G401.6 (cell line): ENCODE results near the gene P2RY2.
"Not testable (repeated sequence)": the region's sequence is repeated elsewhere in the genome, so short reads cannot be mapped to it uniquely, and the experiment has no call there.

Source experiments
- FAIRE-seq: peaks from 2 replicates; lab custom pipeline; 2012; peaks lifted over from hg19 to GRCh38; lab: Jason Lieb, UNC

Gene P2RY2

GRCh38 chr11:73188301-73188700 lies 29.8 kb upstream of the P2RY2 start:
- no peak for FAIRE-seq

GRCh38 chr11:73189315-73189714 lies 28.8 kb upstream of the P2RY2 start:
- FAIRE-seq, result no peak

- no peak for FAIRE-seq
Measured at GRCh38 chr11:73189723-73190556, 28.1 kb upstream of the P2RY2 start.

DNA sequence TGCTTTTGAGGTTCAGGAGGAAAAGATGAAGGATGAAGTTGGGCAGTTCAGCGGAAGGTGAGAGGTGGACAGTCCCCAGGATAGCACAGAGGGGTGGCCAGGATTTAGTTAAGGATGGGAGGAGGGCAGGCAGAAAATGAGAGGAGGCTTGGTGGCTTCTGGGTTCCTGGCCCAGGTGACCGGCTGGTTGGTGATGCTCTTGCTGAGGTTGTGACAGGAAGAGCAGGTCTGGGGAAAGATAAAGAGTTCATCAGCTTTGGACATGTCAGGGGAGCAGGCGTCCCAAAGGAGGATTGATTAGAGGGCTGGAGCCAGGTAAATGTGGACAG lies 27.6 kb upstream of the P2RY2 start:
- FAIRE-seq, result no peak

DNA sequence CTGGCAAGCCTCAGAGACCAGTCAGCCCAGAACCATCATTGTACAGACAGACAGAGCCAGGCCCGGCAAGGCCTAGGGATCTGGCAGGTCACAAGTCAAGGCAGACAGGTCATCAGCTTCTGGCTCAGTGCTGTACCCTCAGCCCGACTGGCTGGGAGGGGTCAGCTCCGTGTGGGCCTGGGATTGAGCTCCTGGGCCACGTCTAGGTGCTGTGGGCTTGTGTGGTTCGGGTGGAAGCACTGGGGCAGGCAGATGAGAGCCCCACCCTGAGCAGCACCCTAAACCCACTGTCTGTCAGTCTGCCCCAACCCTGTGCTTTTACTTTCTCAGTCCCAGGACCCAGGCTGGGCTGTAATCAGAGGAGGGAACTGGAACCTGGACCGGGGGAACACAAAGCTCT lies 26.9 kb upstream of the P2RY2 start:
- no peak for FAIRE-seq

DNA sequence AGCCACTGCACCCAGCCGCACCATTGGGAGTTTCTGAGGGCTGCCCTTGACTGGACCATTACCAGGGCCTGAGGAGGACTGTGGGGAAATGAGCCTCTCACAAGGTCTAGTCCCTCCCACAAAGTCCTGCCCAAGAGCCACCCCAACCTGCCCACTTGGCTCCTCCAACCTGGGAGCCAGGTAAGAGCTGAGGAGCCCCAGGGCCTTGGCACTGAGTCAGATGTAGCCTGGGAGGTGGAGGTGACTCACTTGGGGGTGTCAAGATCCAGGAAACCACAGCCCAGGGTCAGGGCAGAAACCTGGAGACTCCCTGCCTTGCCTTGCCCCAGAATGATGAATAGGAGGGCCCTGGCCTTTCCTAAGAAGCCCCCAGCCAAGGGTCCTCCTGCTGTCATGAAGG lies 25.8 kb upstream of the P2RY2 start:
- no peak for FAIRE-seq

DNA sequence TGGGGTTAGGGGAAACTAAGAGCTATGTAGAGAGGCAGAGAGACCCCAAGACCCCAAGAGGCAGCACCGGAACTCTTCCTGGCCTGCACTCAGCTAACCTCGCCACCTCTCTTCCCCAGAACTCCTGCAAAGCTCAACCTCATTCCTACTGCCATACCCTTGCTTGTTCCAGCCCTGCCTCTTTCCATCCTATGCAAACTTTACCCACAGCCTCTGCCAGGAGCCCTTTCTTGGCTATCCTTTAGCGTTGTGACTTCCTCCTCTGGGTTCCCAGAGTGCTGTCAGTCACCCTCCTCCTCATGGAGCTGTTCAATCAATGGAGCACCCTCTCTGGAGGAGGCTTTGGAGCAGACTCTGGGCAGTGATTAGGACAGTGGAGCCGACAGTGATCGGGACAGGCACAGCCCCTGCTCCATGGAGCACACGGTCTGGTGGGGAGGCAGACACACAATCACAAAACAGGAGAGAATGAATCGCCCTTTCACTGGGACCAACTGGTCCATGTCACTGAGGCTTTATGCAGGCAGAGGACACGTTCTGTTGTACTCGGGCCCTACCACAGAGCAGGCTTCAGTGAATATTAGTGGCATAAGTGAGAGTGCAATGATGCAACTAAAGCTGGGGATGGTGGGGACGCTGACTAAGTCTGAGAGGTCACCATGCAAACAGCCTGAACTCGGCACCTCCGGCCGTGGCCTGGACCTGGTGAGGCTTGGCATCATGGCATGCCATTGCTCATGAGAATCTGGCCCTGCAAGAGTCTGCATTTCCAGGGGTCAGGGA lies 24.6 kb upstream of the P2RY2 start:
- FAIRE-seq, result no peak

GRCh38 chr11:73194034-73194507 lies 24.0 kb upstream of the P2RY2 start:
- no peak for FAIRE-seq

DNA sequence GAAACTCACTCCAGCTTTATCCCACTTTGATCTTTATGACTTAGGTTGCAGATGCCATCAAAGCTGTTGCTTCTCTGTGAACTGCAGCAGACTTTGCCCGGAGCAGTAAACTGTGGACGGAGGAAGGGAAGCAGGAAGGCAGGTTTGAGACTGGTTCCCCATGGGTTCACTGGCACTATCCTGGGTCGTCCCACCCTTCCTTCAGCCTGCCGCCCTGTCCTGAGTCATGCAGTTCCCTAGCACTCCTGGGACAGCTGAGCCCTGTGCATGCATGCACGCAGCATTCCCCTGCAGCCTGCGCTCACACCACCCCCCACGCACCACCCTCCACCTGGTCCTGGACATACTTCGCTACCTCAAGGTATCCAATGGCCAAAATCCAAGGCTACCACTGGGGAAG lies 23.5 kb upstream of the P2RY2 start:
- no peak for FAIRE-seq

- no peak for FAIRE-seq
Measured at GRCh38 chr11:73195191-73196007, 22.7 kb upstream of the P2RY2 start.

DNA sequence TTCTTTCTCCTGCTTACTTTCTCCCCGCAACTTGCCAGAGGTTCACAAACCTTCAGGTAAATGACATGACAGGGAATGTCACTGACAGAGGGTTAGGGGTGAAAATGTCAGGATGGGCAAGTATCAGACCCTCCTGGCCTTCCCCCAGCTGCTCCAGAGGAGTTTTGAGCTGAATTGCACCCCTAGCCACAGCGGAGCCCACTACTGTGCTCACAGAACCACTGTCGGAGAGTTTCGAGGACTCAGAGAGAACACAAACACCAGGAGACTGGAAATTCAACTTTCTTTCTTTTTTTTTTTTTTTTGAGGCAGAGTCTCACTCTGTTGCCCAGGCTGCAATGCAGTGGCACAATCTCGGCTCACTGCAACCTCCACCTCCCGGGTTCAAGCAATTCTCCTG lies 21.5 kb upstream of the P2RY2 start:
- no peak for FAIRE-seq

DNA sequence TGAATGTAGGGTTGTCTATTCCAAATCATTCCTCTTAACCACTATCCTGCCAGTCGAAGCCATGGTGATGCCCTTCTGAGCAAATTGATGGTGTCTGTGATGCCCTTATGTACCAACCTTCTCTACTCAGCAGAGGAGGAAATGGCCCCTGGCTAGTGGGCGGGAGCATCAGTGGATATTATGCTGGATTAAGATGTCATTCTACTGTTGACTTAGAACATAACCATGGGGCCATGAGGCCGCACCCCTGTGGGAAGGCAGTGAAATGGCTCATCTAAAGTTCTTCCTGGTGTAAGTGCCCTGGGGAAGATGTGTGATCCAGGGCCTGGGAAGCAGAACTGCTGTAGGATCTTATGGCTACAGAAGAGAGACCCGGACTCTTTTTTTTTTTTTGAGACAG lies 20.7 kb upstream of the P2RY2 start:
- no peak for FAIRE-seq

DNA sequence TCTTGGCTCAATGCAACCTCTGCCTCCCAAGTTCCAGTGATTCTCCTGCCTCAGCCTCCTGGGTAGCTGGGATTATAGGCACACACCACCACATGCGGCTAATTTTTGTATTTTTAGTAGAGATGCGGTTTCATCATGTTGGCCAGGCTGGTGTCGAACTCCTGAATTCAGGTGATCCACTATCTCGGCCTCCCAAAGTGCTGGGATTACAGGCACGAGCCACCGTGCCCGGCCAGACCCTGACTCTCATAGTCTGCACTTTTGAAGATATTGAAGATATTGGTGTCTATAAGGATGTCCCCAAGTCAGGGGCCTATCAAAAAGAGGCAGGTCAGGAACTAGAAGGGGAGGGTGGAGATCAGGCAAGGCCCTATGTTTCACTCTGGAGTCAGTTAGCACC lies 20.3 kb upstream of the P2RY2 start:
- not testable (repeated sequence) for FAIRE-seq

DNA sequence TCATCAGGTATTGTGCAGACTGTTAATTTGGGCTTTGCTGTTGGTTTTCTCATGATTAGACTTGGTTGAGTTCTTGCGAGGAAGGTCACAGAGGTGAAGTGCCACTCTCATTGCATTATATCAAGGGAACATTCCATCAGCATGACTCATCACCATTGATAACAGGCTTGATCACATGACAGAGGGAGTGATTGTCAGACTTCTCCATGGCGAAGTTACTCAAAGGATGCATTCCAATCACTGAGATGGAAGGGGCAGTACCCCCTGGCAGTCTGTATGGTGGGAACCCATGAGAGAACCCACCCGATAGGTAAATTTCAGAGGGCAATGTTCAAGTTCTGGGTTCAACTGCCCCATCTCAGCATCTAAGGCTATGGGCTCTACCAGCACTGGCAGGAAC lies 19.4 kb upstream of the P2RY2 start:
- no peak for FAIRE-seq

- no peak for FAIRE-seq
Measured at GRCh38 chr11:73199446-73199845, 18.6 kb upstream of the P2RY2 start.

DNA sequence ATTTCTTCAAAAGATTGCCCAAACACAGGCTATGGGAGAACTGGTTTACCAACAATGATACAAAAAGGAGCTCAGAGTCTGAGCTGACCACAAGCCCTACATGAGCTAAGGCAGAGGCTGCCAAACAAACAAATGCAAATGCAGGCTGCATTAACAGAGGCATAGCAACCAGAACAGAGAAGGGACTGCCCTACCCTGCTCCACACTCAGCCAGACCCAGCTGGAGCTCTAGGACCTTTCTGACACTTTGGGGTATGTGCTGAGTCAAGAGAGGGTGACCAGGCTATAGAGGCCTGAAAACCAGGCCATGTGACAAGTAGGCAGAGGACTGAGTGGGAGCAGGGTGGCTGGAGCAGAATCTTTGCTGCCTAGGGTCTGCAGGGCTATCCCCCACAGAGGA lies 17.8 kb upstream of the P2RY2 start:
- FAIRE-seq, result no peak

DNA sequence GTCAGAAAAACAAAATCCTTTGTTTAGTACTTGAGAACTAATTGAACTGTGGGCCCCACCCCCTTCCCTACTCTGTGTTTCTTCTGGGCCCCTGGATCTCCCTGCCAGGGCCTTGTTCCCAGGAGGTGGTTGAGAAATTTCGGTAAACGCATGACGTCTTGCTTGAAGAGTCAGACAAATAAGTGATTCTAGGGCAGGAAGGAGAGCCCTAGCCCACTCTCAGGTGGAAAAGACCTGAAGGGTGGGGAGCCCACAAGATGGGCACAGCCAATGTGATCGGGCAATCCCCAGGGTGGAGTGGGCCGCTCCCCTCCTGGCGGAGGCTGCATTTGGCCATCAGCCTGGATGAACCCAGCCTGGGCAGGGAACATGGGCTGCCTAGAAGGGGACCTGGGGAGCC lies 16.8 kb upstream of the P2RY2 start:
- no peak for FAIRE-seq

DNA sequence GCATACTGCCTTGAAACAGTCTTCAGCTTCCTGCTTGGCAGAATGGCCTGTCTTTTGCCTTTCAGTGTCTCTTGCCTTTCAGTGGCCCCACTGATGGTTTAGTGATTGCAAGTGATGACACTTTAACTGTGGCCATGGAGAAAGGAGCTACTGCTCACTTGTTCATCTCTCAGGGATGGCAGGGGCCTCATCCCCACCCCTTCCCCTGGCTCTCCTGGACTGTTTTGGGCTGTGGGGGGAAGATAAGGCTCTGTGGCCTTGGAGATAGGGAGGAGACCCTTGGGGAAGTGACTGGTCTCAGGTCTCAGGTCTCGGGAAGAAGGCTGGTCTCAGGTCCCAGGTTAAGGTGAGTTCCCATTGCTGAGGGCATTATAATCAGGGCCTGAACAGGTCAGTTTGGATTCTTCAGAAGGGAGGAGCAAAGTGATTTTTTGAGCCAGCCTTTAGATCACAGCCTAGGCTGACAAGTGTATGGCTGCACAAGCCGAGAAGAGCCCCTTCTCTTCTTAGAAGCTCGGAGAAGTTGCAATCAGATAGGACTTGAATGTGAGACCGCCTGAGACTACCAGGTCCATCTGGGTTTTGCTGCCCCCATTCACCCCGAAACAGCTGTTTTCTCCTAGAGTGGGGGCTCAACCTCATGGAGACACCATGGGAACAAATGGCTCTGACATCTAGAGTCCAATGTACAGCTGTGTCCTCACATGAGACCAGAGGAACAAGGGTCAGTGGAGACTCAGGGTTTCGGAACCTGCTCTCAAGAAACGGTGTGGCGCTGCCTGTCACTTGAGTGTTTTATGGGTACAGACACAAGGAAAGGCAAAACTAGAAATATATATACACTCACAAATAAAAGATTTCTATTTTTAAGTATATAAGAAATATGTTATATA lies 15.9 kb upstream of the P2RY2 start:
- FAIRE-seq, result no peak

DNA sequence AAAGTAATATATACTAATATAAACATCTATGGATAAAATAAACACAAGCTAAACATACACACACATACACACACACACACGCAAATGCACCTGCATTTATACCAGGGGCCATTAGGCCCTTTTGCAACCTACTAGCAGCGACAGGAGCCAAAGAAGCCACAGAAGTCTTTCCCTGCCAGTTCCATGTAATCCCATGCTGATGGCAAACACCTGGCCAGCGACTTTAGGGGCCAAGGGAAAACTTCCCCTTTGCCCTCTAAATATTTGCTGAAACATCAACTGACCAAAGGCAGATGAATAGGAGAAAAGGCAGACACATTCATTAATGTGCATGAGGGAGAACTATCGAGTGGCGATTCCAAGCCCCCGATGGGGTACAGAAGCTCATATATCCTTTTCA lies 14.8 kb upstream of the P2RY2 start:
- FAIRE-seq, result no peak

DNA sequence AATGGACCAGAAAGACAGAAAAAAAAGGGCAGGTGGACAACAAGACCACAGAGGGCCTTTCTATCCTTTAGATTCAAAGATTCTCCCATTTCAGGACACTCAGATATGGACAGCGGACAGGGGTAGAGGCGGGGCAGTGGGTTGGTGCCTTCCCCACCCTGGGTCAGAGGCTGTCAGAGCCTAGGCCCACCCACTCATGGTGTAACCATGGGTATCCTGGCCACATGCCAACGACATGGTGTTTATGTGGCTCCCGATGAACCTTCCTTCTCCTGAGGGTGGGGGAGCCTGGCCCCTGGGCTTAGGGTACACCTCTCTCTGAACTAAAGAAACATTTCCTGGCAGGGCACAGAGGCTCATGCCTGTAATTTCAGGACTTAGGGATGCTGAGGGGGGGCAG lies 14.3 kb upstream of the P2RY2 start:
- no peak for FAIRE-seq

DNA sequence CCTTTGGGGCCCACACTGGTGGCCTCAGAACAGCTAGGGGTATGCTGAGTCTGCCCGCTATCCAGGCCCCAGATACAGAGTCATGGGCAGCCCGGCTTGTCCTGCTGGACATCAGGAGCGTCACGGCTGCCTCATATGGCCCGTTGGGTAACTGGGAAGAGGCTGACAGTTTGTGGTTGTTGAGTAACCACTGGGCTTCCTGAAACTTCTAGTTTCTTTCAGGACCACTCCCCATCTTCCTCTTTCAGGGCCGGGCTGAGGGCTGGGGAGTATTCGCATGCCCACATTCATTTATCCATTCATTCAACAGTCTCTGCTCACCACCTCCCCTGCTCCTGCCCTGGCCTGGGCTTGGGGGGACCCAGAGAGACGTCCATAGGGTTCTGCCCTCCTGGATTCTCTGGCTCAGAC lies 13.4 kb upstream of the P2RY2 start:
- no peak for FAIRE-seq
